HG03097 (cell line): Measurements from ENCODE around the gene PODXL2.

Experiments
- ATAC-seq: cut with Tn5 transposase; IDR thresholded peaks from one replicate; pipeline ENCODE4 v1.9.1; 2021; ENCODE audit not compliant: unreplicated experiment, low FRiP score

PODXL2 gene

DNA sequence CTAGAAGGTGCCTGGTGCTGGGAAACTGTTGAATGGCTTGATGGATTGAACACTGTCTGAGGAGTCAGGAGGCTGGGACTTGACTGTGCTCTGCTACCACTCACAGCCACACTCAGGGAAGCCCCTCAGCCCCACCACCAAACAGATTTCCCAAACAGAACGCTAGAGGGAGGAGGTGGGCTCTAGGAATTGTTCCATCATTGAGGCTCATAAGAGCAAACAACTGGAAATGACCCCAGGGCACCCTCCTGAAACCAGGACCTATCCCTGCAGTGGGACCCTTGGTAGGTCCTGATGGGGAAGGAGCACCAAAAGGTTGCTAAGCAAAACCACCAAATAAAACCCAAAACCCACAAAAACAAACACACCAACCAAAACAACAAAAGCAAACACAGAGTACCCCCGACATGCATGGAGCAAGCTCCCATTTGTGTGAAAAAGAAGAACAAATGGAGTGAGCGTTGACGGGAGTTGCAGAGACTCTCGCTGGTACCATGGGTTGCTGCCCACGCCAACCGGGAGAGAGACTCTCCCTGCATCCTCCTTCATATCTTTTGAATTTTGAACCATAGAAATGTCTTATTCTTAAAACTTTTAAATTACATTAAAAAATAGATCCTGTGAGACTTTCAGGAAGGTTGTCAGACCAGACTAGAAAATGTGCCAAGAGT is 89.4 kb downstream of the PODXL2 start:
- no peak for ATAC-seq

DNA sequence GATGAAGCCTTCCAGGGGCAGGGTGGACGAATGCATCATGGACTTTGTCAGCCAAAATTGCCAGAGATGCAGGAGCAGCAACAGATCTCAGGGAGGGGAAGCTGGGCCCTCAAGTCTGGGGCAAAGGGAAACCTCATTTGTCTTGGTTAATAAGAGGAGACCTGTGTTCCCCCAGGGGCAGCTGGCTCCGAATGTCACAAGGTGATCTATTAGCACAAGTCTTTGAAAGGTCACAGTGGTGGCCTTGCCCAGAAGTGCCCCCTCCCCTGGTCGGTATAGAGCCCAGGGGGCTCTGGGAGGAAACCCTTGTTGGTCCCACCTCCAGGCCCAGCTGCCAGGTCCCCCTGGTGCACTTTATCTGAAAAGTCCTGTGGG is 89.9 kb downstream of the PODXL2 start:
- ATAC-seq = no peak

DNA sequence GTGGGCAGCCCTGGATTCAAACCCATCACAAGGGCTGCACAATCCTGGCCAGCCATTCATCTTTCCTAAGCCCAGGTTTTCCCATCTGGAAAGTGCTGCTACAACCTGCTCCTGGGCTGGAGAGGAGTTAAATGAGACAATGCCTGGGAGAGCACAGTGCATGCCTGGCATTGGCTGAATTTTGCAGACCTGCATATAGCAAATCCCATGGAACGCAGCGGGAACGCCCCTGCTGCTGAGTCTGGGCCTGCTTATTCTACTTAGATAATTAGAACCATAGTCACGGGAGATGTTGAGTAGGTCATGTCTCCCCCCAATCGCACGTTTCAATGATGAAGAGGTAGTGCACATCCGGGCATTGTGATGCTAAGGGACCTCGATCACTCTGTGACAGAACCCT is 90.4 kb downstream of the PODXL2 start:
- ATAC-seq = no peak

DNA sequence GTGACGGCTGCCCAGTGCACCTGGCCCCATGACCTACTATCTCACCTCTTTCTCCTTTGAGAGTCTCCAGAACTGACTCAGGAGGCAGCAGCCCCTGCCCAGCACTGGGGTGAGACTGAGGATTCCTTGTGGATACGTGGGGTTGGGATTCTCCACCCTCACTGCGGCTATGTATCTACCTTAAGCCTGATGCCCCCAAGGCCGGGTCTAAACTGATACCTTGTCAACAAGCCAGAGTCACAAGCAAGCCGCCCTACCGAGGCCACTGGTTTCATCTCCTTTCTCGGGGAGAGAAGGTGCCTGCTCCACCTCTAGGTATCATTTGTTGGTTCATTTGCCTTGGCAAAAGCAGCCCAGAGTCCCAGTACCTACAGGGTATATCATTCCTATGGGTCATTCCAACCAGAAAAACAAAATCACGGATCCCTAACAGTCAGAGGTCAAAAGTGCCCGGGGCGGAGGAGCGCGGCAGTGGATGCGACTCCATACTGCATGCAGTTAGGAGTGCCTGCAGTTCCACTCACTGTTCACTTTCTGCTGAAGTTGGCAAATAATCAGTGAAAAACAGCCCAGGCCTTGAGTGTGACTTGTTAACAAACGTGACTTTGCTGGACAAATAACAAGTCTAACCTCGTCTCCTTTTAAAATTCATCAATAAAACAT is 91.3 kb downstream of the PODXL2 start:
- ATAC-seq = no peak

DNA sequence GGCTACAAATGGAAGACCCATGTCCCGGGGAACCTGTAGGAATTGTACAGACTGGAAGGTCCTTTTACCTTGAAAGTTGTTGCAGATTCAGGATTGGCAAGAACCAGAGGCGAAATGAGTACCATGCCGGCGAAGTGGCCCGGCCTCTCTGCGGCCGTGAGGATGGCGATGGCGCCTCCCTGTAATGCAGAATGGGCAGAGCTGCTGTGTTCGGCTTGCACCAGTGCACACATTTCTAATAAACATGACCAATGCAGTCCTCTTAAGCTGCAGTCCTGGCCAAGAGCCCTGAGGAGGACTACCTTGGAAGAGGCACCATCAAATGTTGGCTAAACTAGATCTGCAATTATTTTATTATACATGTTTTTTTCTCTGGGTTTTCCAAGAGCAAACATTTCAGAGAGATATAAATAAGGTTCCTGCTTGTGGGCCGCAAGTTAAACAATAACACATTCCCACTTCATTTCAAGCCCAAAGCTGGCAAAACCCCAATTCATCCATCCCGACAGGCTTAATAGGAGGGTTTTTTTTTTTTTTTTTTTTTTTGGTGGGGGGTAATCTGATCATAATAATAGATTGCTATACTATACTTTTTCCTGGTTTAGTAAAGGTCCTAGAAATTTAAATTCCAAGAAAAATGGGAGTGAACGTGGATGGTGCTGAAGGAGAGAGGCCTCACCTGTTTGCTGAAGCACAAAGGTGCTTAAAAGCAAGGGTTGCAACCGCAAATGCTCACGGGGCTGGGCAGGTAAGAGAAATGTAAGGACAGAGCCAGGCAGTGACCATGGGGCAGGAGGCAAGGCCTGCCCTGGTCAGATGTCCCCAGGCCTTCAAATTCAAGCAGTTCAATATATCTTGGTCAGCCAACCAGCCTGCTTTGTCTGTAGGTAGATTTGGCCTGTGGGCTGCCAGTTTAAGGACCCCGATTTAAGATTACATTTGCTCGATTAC is 92.3 kb downstream of the PODXL2 start:
- ATAC-seq = no peak

DNA sequence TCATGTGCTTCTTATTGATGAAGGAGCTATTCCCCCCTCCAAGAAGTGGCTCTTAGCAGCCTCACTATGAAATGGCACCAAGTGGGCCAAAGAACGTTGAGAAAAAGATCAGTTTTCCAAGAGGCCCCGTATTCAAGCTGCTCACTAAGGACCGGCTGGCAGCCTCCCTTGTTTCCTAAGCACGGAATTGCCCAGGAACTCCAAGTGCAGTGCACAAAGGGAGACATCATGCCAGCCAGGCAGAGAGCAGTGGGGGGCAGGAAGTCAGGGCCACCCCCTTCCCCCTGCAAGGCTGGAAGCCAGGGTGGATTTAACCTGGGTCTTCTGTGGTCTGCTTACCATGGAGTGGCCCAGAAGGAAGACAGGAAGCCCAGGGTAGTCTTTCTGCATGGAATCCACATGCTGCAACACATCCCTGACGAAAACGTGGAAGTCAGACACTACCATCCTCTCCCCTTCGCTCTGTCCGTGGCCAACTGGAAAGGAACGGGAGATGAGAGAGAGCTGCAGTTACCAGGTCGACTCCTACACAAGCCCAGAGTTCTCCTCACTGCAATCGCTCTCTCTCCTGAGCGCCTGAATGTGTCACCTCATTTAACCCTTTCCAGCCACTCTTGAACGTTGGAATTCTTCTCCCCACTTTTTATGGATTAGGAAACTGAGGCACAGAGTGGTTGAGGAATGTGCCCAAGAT is 93.3 kb downstream of the PODXL2 start:
- no peak for ATAC-seq
